AG09319 (cell line): ENCODE data around the gene NTHL1.

Experiments used
- DNase-seq: peaks from one replicate; pipeline ENCODE4 v3.0.0-alpha.2; 2010; ENCODE audit warnings: low read depth; ENCODE audit errors: extremely low read depth
- CTCF ChIP-seq: IDR thresholded peaks from 2 replicates; pipeline ENCODE4 v1.5.1; 2011; ENCODE audit warnings: low read depth, mild to moderate bottlenecking, inconsistent platforms, low read length, moderate library complexity

Gene NTHL1

GRCh38 chr16:2007081-2007836 lies 40.4 kb downstream of the NTHL1 start:
- no peak for TF ChIP-seq CTCF
- no peak for DNase-seq

- TF ChIP-seq CTCF, result no peak
Observed at GRCh38 chr16:2006317-2006716, 41.3 kb downstream of the NTHL1 start.

GRCh38 chr16:2005646-2006045 lies 42.0 kb downstream of the NTHL1 start:
- no peak for TF ChIP-seq CTCF
- no peak for DNase-seq

More at GRCh38 chr16:2006317-2006716, 41.3 kb downstream of the NTHL1 start:
- no peak for DNase-seq

- DNase-seq, result no peak
- TF ChIP-seq CTCF, result no peak
Observed at GRCh38 chr16:2004795-2005517, 42.7 kb downstream of the NTHL1 start.

GRCh38 chr16:2003827-2004641 lies 43.6 kb downstream of the NTHL1 start:
- peak; percentile 42 for DNase-seq
- peak; percentile 89 for TF ChIP-seq CTCF

GRCh38 chr16:2003231-2003826 lies 44.3 kb downstream of the NTHL1 start:
- no peak for DNase-seq
- TF ChIP-seq CTCF, result no peak
